ENCODE data around the gene DISC1.

DNA sequence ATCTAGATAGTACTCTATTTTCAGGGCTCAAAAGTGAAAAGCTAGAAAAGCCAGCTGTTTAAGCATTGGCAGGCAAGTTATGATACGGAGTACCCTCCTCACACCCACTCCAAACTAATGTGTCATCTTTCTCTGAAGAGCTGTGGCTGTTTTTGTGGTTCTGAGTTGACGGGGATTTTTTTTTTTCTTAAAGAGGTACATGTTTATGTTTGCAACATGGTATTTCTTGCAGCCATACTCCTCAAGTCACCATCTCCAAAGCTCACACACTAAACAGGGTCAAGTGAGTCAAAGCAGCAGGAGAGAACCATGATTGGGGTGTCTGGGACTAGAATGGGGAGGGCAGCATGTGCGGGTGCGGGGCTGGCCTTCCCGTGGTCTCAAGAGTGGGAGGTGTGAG lies 347.2 kb downstream of the DISC1 start:
- TF ChIP-seq, protein P1, sequence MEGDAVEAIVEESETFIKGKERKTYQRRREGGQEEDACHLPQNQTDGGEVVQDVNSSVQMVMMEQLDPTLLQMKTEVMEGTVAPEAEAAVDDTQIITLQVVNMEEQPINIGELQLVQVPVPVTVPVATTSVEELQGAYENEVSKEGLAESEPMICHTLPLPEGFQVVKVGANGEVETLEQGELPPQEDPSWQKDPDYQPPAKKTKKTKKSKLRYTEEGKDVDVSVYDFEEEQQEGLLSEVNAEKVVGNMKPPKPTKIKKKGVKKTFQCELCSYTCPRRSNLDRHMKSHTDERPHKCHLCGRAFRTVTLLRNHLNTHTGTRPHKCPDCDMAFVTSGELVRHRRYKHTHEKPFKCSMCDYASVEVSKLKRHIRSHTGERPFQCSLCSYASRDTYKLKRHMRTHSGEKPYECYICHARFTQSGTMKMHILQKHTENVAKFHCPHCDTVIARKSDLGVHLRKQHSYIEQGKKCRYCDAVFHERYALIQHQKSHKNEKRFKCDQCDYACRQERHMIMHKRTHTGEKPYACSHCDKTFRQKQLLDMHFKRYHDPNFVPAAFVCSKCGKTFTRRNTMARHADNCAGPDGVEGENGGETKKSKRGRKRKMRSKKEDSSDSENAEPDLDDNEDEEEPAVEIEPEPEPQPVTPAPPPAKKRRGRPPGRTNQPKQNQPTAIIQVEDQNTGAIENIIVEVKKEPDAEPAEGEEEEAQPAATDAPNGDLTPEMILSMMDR (IDR thresholded peaks at IDR 0.05) = no peak
- no peak for TF ChIP-seq EZH2 (IDR thresholded peaks at IDR 0.05; ENCODE audit: borderline replicate concordance, insufficient read depth, low read depth, low read length, poor library complexity, severe bottlenecking)
